Upper lobe of left lung (tissue), 6 donors: ENCODE data around the gene UBN1. TPM values are rescaled to one million over a fixed set of nuclear protein-coding genes. Genes with fewer than 3 reads are reported as not detected.
A peak's percentile ranks its signal among the peaks of the same experiment; 100 is the strongest.

Source experiments
- ATAC-seq, 2 donors: fragments of 200-7000 bp; cut with Tn5 transposase; one replicate each; pipeline ENCODE4 v1.9.1; 2022; ENCODE audit warnings: mild to moderate bottlenecking in 2 of 2, moderate library complexity in 2 of 2; ENCODE audit not compliant: low FRiP score in 2 of 2
- DNase-seq, 2 donors: peaks; one replicate each; pipeline ENCODE4 v3.0.0-alpha.2; 2019 to 2020
- H3K27ac ChIP-seq, 4 donors: fragments of 200-600 bp; sonication (generic); one replicate each; pipeline ENCODE4 v1.5.1; 2016 to 2019
- H3K27me3 ChIP-seq, 4 donors: fragments of 200-600 bp; sonication (generic); one replicate each; pipeline ENCODE4 v1.5.1; 2017 to 2019
- H3K36me3 ChIP-seq, 4 donors: fragments of 200-600 bp; sonication (generic); one replicate each; pipeline ENCODE4 v1.5.1; 2016 to 2019
- H3K4me1 ChIP-seq, 4 donors: fragments of 200-600 bp; sonication (generic); one replicate each; pipeline ENCODE4 v1.5.1; 2018 to 2019
- H3K4me3 ChIP-seq, 4 donors: fragments of 200-600 bp; sonication (generic); one replicate each; pipeline ENCODE4 v1.5.1; 2017 to 2019; ENCODE audit warnings: mild to moderate bottlenecking in 2 of 4, moderate library complexity in 1 of 4
- H3K9me3 ChIP-seq, 4 donors: fragments of 200-600 bp; sonication (generic); one replicate each; pipeline ENCODE4 v1.5.1; 2018 to 2019
- CTCF ChIP-seq, 6 experiments: fragments of 450-650 bp in 4 of 6; fragments of 200-600 bp in 2 of 6; sonication (generic) in 2 of 6; IDR thresholded peaks; one replicate each; pipeline ENCODE4 v1.5.1; 2016 to 2019; ENCODE audit warnings: antibody characterized with exemption in 6 of 6
- EP300 ChIP-seq, 4 donors: sonication (generic); formaldehyde crosslinking; IDR thresholded peaks; one replicate each; pipeline ENCODE4 v1.5.1; 2017; ENCODE audit warnings: antibody characterized with exemption in 4 of 4, control low read depth in 2 of 4
- POLR2A ChIP-seq, 4 donors: fragments of 450-650 bp; IDR thresholded peaks; one replicate each; pipeline ENCODE4 v1.5.1; 2016 to 2017; ENCODE audit warnings: antibody characterized with exemption in 4 of 4, mild to moderate bottlenecking in 2 of 4
- POLR2AphosphoS5 ChIP-seq, 2 donors: sonication (generic); formaldehyde crosslinking; IDR thresholded peaks; one replicate each; pipeline ENCODE4 v1.5.1; 2017; ENCODE audit warnings: antibody characterized with exemption in 2 of 2
- WGBS, 2 donors: methylation state at CpG; one replicate each; pipeline ENCODE4 v1.1.5; 2017 to 2018; 5-methylcytosine and 5-hydroxymethylcytosine counted together
- total RNA-seq, 6 donors: library from RNA; depleted of rRNA in 4 of 6; stranded (reverse); fragments of >200 nt in 4 of 6; gene quantifications; one replicate each; pipeline versions ENCODE4 v1.1.0 to v1.2.1, GENCODE V29; 2016 to 2021
- donor health status: DM: no; HTN: no; CAD: no; lungs with moderate emphysema.
- donor health status: DM: no; HTN: yes; CAD: no; lungs with severe emphysema.

Gene UBN1
- total RNA-seq, 6 donors from 2014 or later: 35.7 to 49.2 (median 38.8) TPM

- no peaks in the 10 kb centered on the region for H3K27me3 ChIP-seq
- DNase-seq: no peak
- H3K27ac ChIP-seq: no peak overlapping the region
- H3K36me3 ChIP-seq: peaks cover 25 to 96% (median 79%) of the 10 kb centered on the region in 4 donors
- H3K4me3 ChIP-seq: no peak overlapping the region
- no peaks in the 10 kb centered on the region for H3K4me1 ChIP-seq
- WGBS, 2 donors: 92 to 97% methylated on average over 3 of the region's 3 CpGs
- TF ChIP-seq EP300 (IDR thresholded peaks at IDR 0.05) (no peak), POLR2A (IDR thresholded peaks at IDR 0.05) (no peak), CTCF (IDR thresholded peaks at IDR 0.05) (no peak), POLR2AphosphoS5 (IDR thresholded peaks at IDR 0.05) (no peak)
- peak in 1 of 2 donors; percentile 44 for ATAC-seq
- no peaks in the 10 kb centered on the region for H3K9me3 ChIP-seq
Observed at GRCh38 chr16:4811242-4811641, 36.0 kb upstream of the UBN1 start.

GRCh38 chr16:4811773-4812172, 35.5 kb upstream of the UBN1 start:
- no peak for DNase-seq
- TF ChIP-seq EP300 (IDR thresholded peaks at IDR 0.05): no peak
- no peak for TF ChIP-seq POLR2AphosphoS5 (IDR thresholded peaks at IDR 0.05)
- TF ChIP-seq CTCF (IDR thresholded peaks at IDR 0.05): no peak
- no peak for TF ChIP-seq POLR2A (IDR thresholded peaks at IDR 0.05)
- H3K4me1 ChIP-seq: no peaks in the 10 kb centered on the region
- peak; percentile 38 to 41 for ATAC-seq
- H3K4me3 ChIP-seq: no peak overlapping the region
- H3K36me3 ChIP-seq: peaks cover 28 to 96% (median 82%) of the 10 kb centered on the region in 4 donors
- WGBS, 2 donors: 93% methylated on average over 4 to 9 of the region's 9 CpGs
- no peaks in the 10 kb centered on the region for H3K27me3 ChIP-seq
- no peak overlapping the region for H3K27ac ChIP-seq
- H3K9me3 ChIP-seq: no peaks in the 10 kb centered on the region

- TF ChIP-seq CTCF (IDR thresholded peaks at IDR 0.05) (no peak), POLR2AphosphoS5 (IDR thresholded peaks at IDR 0.05) (no peak), POLR2A (IDR thresholded peaks at IDR 0.05) (no peak), EP300 (IDR thresholded peaks at IDR 0.05) (no peak)
- H3K36me3 ChIP-seq: peaks cover 38 to 99% (median 83%) of the 10 kb centered on the region in 4 donors
- H3K27ac ChIP-seq: no peak overlapping the region
- DNase-seq (no peak), ATAC-seq (no peak)
- H3K27me3 ChIP-seq: no peaks in the 10 kb centered on the region
- no peak overlapping the region for H3K4me3 ChIP-seq
- H3K9me3 ChIP-seq: no peaks in the 10 kb centered on the region
- H3K4me1 ChIP-seq: no peaks in the 10 kb centered on the region
- WGBS, 2 donors: 93 to 97% methylated on average over 11 to 16 of the region's 16 CpGs
Observed at GRCh38 chr16:4813251-4814003, 33.9 kb upstream of the UBN1 start.

- no peak for ATAC-seq
- no peak overlapping the region for H3K4me3 ChIP-seq
- no peak for DNase-seq
- H3K9me3 ChIP-seq: no peaks in the 10 kb centered on the region
- H3K27ac ChIP-seq: no peak overlapping the region
- H3K27me3 ChIP-seq: no peaks in the 10 kb centered on the region
- no peaks in the 10 kb centered on the region for H3K4me1 ChIP-seq
- H3K36me3 ChIP-seq: peaks cover 38 to 99% (median 85%) of the 10 kb centered on the region in 4 donors
- TF ChIP-seq CTCF (IDR thresholded peaks at IDR 0.05) (no peak), EP300 (IDR thresholded peaks at IDR 0.05) (no peak), POLR2AphosphoS5 (IDR thresholded peaks at IDR 0.05) (no peak), POLR2A (IDR thresholded peaks at IDR 0.05) (no peak)
Observed at GRCh38 chr16:4814046-4814445, 33.2 kb upstream of the UBN1 start.
